Measurements from ENCODE around the gene SLC25A2. TPM values are rescaled to one million over a fixed set of nuclear protein-coding genes. Genes with fewer than 3 reads are reported as not detected.

Gene SLC25A2
- total RNA-seq, result 0.15 TPM in 1 of 2 replicates, not detected in the other

GRCh38 chr5:141303756-141304155, at the start of gene SLC25A2:
Gene SLC25A2 (minus strand): TSS chr5:141304049. CDS start chr5:141303865, 184 bp downstream.

GRCh38 chr5:141349917-141350619, 46.2 kb upstream of the SLC25A2 start, which contains the start of gene PCDHGB1:
Gene PCDHGB1 (plus strand): TSS chr5:141350099. CDS start chr5:141350261, 162 bp downstream.

DNA sequence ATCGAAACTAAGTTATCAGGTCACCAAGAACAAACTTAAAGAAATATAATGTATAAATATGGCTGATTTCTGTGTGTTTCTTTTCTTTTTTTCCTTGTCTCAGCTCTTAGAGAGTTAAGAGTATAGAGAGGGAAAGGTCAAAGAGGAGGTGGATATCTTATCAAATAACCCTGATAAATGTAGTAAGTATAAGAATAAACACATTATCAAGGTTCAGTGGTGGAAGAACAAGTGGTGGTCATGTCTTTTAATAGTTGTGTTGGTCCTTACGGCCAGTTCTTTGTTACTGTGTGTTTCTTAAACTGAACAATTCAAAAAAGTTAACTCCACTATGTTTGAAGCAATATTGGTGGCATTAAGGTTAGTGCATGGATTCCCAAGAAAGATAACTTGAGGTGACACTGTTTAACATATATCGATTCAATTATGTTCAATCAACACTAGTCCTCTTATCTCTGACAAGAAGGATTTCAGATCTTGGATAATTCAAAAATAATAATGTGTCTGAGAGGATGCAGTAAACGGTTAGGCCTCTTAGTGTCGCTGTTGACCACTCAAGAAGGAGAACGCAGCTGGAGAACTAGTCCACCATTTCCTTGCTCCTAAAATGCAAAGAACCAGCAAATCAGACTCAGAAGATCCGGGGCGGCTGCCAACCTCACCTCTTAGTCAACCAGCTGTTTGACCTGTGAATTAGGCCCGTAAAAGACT, 39.5 kb upstream of the SLC25A2 start, which contains the start of gene PCDHGA3:
TSS of gene PCDHGA3 (plus strand) at position 588 of the 711 bp plus-strand sequence. CDS start 205 bp downstream, outside the sequence.

DNA sequence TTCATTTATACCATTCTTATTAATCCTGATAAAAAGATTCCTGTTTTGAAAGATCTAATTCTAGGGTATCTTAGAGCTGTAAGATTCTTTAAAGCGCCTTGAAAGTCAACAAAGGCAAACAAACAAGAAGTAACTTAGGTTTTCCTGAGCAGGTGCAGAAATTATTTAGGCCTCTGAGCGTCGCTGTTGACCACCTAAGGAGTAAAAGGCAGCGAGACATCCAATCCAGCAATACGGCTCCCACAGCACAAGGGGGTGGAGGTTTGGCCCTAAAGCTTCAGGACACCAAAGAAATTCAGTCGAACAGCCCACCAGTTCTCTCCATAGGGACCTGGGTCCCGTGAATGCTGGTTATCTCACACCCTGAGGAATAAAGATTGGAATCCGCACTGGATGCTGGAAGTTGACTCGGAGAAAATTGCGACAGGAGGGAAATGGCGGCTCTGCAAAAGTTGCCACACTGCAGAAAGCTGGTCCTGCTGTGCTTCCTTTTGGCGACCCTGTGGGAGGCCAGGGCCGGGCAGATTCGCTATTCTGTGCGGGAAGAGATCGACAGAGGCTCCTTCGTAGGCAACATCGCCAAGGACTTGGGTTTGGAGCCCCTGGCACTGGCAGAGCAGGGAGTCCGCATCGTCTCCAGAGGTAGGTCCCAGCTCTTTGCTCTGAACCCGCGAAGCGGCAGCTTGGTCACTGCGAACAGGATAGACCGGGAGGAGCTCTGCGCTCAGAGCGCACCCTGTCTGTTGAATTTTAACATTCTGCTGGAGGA, 34.9 kb upstream of the SLC25A2 start, which contains the start of gene PCDHGA2:
TSS of gene PCDHGA2 (plus strand) at position 223 of the 769 bp plus-strand sequence.

GRCh38 chr5:141330299-141331080, 26.6 kb upstream of the SLC25A2 start, which contains the start of gene PCDHGA1:
Gene PCDHGA1 (plus strand): TSS chr5:141330514.

DNA sequence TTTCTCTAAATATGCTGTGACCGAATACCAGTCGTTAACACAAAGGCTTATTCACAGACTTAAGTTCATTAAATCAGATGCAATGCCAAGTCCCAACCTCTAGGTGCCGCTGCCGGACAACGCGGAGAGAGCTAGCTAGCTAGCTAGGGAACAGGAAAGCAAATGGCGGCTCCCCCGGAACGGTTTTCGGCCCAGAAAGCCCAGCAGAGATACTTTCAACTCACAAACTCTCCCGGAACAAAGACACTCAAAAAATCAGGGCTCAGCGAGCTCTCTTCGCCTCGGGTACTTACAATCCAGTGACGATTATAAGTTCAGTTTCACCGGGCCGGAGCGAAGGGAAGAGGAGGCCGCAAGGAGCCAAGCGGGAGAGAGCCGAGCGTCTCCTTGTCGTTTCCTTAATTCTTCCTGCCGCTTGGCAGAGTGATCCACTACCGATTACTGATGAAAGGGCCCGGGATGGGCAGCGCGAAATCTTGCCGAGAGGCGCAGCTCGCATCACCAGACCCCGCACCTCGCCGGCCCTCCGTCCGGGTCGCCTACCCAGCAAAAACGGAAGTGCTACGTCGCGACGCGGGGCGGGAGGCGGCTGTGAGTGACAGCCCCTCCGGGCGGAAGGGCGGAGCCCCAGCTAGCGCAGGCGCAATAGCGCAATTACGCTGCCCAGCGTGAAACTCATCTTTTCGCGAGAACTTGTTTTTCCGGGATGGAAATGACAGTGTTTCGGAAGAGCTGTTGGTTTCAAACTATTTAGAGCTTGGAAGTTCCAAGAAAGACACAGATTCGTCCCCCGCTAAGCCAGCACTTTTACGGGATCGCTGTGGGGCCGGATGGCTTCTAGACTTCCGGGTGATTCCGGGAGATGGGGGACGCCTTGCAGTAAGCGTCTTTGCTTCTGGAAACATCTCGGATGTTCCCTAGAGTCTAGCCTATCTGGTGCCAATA, 16.6 kb upstream of the SLC25A2 start, which contains the start of gene TAF7:
TSS of gene TAF7 (minus strand) at position 560 of the 945 bp plus-strand sequence. CDS start 740 bp downstream, outside the sequence.

Other genes with a start within 250 kb of the SLC25A2 start
- gene PCDHB2, start 209.4 kb downstream of the SLC25A2 start, total RNA-seq, result under 0.01 and 0.32 TPM in 2 replicates
- under 0.01 TPM in 1 of 2 replicates, not detected in the other for gene PCDHB3, start 203.6 kb downstream of the SLC25A2 start, total RNA-seq
- under 0.01 and 0.15 TPM in 2 replicates for gene PCDHB4, start 182.2 kb downstream of the SLC25A2 start, total RNA-seq
- gene PCDHB5, start 168.8 kb downstream of the SLC25A2 start, total RNA-seq, result under 0.01 and 0.46 TPM in 2 replicates
- not detected in 2 replicates for gene PCDHB6, start 154.0 kb downstream of the SLC25A2 start, total RNA-seq
- gene PCDHB7, start 131.4 kb downstream of the SLC25A2 start, total RNA-seq, result under 0.01 TPM in 1 of 2 replicates, not detected in the other
- gene PCDHB8, start 126.3 kb downstream of the SLC25A2 start, total RNA-seq, result under 0.01 and 0.15 TPM in 2 replicates
- under 0.01 TPM in 2 replicates for gene PCDHB16, start 121.7 kb downstream of the SLC25A2 start, total RNA-seq
- 0.15 TPM in 1 of 2 replicates, not detected in the other for gene PCDHB9, start 116.9 kb downstream of the SLC25A2 start, total RNA-seq
- gene PCDHB10, start 111.7 kb downstream of the SLC25A2 start, total RNA-seq, result 0.30 and 0.32 TPM in 2 replicates
- gene PCDHB11, start 104.4 kb downstream of the SLC25A2 start, total RNA-seq, result under 0.01 and 0.15 TPM in 2 replicates
- gene PCDHB12, start 95.3 kb downstream of the SLC25A2 start, total RNA-seq, result under 0.01 TPM in 1 of 2 replicates, not detected in the other
- gene PCDHB13, start 90.1 kb downstream of the SLC25A2 start, total RNA-seq, result 0.15 and 0.65 TPM in 2 replicates
- 0.61 and 0.65 TPM in 2 replicates for gene PCDHB14, start 80.7 kb downstream of the SLC25A2 start, total RNA-seq
- 0.32 and 0.46 TPM in 2 replicates for gene PCDHB15, start 58.7 kb downstream of the SLC25A2 start, total RNA-seq
- 76.7 and 85.6 TPM in 2 replicates for gene TAF7, start 16.7 kb upstream of the SLC25A2 start, total RNA-seq
- under 0.01 and 0.32 TPM in 2 replicates for gene PCDHGA1, start 26.5 kb upstream of the SLC25A2 start, total RNA-seq
- 0.46 and 0.65 TPM in 2 replicates for gene PCDHGA2, start 34.7 kb upstream of the SLC25A2 start, total RNA-seq
- 0.15 and 0.32 TPM in 2 replicates for gene PCDHGA3, start 39.8 kb upstream of the SLC25A2 start, total RNA-seq
- gene PCDHGB1, start 46.0 kb upstream of the SLC25A2 start, total RNA-seq, result under 0.01 and 0.65 TPM in 2 replicates
- 1.7 and 1.9 TPM in 2 replicates for gene PCDHGA4, start 51.0 kb upstream of the SLC25A2 start, total RNA-seq
- 0.46 and 0.65 TPM in 2 replicates for gene PCDHGB2, start 55.9 kb upstream of the SLC25A2 start, total RNA-seq
- 0.30 and 0.32 TPM in 2 replicates for gene PCDHGA5, start 60.1 kb upstream of the SLC25A2 start, total RNA-seq
- gene PCDHGB3, start 66.2 kb upstream of the SLC25A2 start, total RNA-seq, result 0.46 and 1.3 TPM in 2 replicates
- gene PCDHGA6, start 69.8 kb upstream of the SLC25A2 start, total RNA-seq, result 0.76 and 0.97 TPM in 2 replicates
- gene PCDHGA7, start 78.7 kb upstream of the SLC25A2 start, total RNA-seq, result 0.65 and 0.91 TPM in 2 replicates
- 4.9 and 10.1 TPM in 2 replicates for gene PCDHGB4, start 83.6 kb upstream of the SLC25A2 start, total RNA-seq
- 0.46 and 0.97 TPM in 2 replicates for gene PCDHGA8, start 88.6 kb upstream of the SLC25A2 start, total RNA-seq
- gene PCDHGB5, start 93.9 kb upstream of the SLC25A2 start, total RNA-seq, result 6.1 and 9.1 TPM in 2 replicates
- 0.76 and 0.97 TPM in 2 replicates for gene PCDHGA9, start 98.7 kb upstream of the SLC25A2 start, total RNA-seq
- 0.97 and 1.1 TPM in 2 replicates for gene PCDHGB6, start 104.0 kb upstream of the SLC25A2 start, total RNA-seq
- gene PCDHGA10, start 108.9 kb upstream of the SLC25A2 start, total RNA-seq, result 2.3 TPM in 2 replicates
- gene PCDHGB7, start 113.6 kb upstream of the SLC25A2 start, total RNA-seq, result 2.9 and 3.3 TPM in 2 replicates
- gene PCDHGA11, start 117.0 kb upstream of the SLC25A2 start, total RNA-seq, result 5.3 and 5.8 TPM in 2 replicates
- 5.2 and 5.9 TPM in 2 replicates for gene PCDHGA12, start 126.5 kb upstream of the SLC25A2 start, total RNA-seq
- 6.5 and 7.8 TPM in 2 replicates for gene PCDHGC3, start 171.9 kb upstream of the SLC25A2 start, total RNA-seq
- 0.32 and 0.46 TPM in 2 replicates for gene PCDHGC4, start 181.0 kb upstream of the SLC25A2 start, total RNA-seq
- 0.32 TPM in 1 of 2 replicates, not detected in the other for gene PCDHGC5, start 185.0 kb upstream of the SLC25A2 start, total RNA-seq